Activated B cell treated with CpG ODN at 0.5 μM for 24 hours (primary cell): ENCODE data around the gene CFAP61. TPM values are rescaled to one million over a fixed set of nuclear protein-coding genes. Genes with fewer than 3 reads are reported as not detected.

ENCODE experiments used
- ATAC-seq: fragments of 200-7000 bp; cut with Tn5 transposase; one replicate; pipeline ENCODE4 v1.10.0; 2021; ENCODE audit warnings: low read depth, mild to moderate bottlenecking, moderate library complexity
- CTCF ChIA-PET: fragments of 350-600 bp; sonication (Branson Sonifier 250); formaldehyde crosslinking; loops from one replicate; lab custom pipeline; 2021; ENCODE audit warnings: antibody characterized with exemption; lab: Charles Lee
- POLR2A ChIA-PET: fragments of 350-600 bp; sonication (Branson Sonifier 250); formaldehyde crosslinking; loops from one replicate; lab custom pipeline; 2021; ENCODE audit warnings: antibody characterized with exemption; lab: Charles Lee
- DNase-seq: peaks from one replicate; pipeline ENCODE4 v3.0.0; 2022
- H3K27ac Mint-ChIP-seq: one replicate; pipeline ENCODE4 v1.8.0; 2020; ENCODE audit warnings: mixed read lengths
- H3K27me3 Mint-ChIP-seq: one replicate; pipeline ENCODE4 v1.8.0; 2021; ENCODE audit warnings: mixed read lengths
- H3K36me3 Mint-ChIP-seq: one replicate; pipeline ENCODE4 v1.8.0; 2021; ENCODE audit warnings: low read depth, mixed read lengths
- H3K4me1 Mint-ChIP-seq: one replicate; pipeline ENCODE4 v1.8.0; 2021; ENCODE audit warnings: mixed read lengths
- H3K4me3 Mint-ChIP-seq: one replicate; pipeline ENCODE4 v1.8.0; 2020; ENCODE audit warnings: mild to moderate bottlenecking, mixed read lengths
- H3K9me3 Mint-ChIP-seq: one replicate; pipeline ENCODE4 v1.8.0; 2020; ENCODE audit warnings: mixed read lengths
- intact Hi-C: fragments of 100-400 bp; cut with micrococcal nuclease; formaldehyde crosslinking; loops from one replicate; pipeline ENCODE4 v1.15.1; 2024
- total RNA-seq: library from RNA; stranded (reverse); gene quantifications from 2 replicates; pipeline ENCODE4 v1.2.3, GENCODE V29; 2022
- TF ChIP-seq, protein P1 (sequence below): fragments of 200-600 bp; IDR thresholded peaks from one replicate; pipeline ENCODE4 v1.8.0; 2022; ENCODE audit warnings: antibody characterized with exemption, mild to moderate bottlenecking

CFAP61 gene
- total RNA-seq, 1 donor from 2014 or later, result not detected

GRCh38 chr20:20246996-20247633 lies 194.8 kb downstream of the CFAP61 start:
- no peaks in the 10 kb centered on the region for H3K36me3 Mint-ChIP-seq
- intact Hi-C loops, result no loop called here
- TF ChIP-seq, protein P1, sequence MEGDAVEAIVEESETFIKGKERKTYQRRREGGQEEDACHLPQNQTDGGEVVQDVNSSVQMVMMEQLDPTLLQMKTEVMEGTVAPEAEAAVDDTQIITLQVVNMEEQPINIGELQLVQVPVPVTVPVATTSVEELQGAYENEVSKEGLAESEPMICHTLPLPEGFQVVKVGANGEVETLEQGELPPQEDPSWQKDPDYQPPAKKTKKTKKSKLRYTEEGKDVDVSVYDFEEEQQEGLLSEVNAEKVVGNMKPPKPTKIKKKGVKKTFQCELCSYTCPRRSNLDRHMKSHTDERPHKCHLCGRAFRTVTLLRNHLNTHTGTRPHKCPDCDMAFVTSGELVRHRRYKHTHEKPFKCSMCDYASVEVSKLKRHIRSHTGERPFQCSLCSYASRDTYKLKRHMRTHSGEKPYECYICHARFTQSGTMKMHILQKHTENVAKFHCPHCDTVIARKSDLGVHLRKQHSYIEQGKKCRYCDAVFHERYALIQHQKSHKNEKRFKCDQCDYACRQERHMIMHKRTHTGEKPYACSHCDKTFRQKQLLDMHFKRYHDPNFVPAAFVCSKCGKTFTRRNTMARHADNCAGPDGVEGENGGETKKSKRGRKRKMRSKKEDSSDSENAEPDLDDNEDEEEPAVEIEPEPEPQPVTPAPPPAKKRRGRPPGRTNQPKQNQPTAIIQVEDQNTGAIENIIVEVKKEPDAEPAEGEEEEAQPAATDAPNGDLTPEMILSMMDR, result no peak
- no peak for ATAC-seq
- no peaks in the 10 kb centered on the region for H3K4me1 Mint-ChIP-seq
- no peak overlapping the region for H3K4me3 Mint-ChIP-seq
- no peak for DNase-seq
- ChIA-PET POLR2A (no interaction called here), CTCF (no interaction called here)
- no peaks in the 10 kb centered on the region for H3K9me3 Mint-ChIP-seq
- no peak overlapping the region for H3K27ac Mint-ChIP-seq
- peaks cover 15% of the 10 kb centered on the region for H3K27me3 Mint-ChIP-seq

DNA sequence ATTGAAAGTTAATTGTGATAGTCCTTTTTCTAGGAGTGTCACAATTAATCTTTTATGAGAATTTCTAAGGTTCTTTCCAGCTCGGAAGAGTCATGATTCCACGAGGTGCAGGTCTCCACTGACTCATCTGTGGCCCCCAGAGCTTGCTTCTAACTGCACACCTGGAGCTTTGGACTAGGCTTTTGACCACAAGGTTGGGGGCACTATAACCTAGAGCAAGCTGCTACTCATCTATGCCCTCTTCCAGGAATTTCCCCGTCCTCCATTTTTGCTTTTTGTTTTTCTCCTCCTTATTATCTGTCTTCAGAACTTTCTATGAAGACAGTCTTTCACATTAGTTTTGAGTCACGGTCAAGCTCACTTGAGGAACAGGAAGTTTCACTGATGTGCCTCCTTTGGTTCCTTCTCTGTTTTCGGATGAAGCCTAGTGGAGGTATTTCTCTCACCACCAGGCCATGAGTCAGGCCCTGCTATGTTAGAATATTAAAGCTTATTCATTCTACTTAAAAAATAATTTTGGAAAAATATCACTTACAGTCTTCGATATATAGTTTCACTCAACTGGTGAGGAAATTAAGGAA lies 196.4 kb downstream of the CFAP61 start:
- Mint-ChIP-seq H3K9me3 (no peaks in the 10 kb centered on the region), H3K4me3 (no peak overlapping the region), H3K27me3 (peaks cover 15% of the 10 kb centered on the region), H3K4me1 (no peaks in the 10 kb centered on the region), H3K27ac (no peak overlapping the region), H3K36me3 (no peaks in the 10 kb centered on the region)
- ChIA-PET POLR2A (no interaction called here), CTCF (no interaction called here)
- intact Hi-C loops, result no loop called here
- no peak for ATAC-seq
- TF ChIP-seq, protein P1, result no peak
- no peak for DNase-seq

- Mint-ChIP-seq H3K27me3 (peaks cover 31% of the 10 kb centered on the region), H3K36me3 (no peaks in the 10 kb centered on the region), H3K4me1 (no peaks in the 10 kb centered on the region), H3K27ac (no peak overlapping the region), H3K4me3 (no peak overlapping the region), H3K9me3 (no peaks in the 10 kb centered on the region)
- TF ChIP-seq, protein P1, result no peak
- CTCF ChIA-PET, result no interaction called here
- no peak for DNase-seq
- intact Hi-C loops, result no loop called here
- no peak for ATAC-seq
- POLR2A ChIA-PET, result no interaction called here
These were observed 199.0 kb downstream of the CFAP61 start for GRCh38 chr20:20251317-20251716.

- H3K27me3 Mint-ChIP-seq, result peaks cover 31% of the 10 kb centered on the region
- H3K4me3 Mint-ChIP-seq, result no peak overlapping the region
- ChIA-PET POLR2A (no interaction called here), CTCF (no interaction called here)
- H3K36me3 Mint-ChIP-seq, result no peaks in the 10 kb centered on the region
- no peak for DNase-seq
- H3K9me3 Mint-ChIP-seq, result no peaks in the 10 kb centered on the region
- no peaks in the 10 kb centered on the region for H3K4me1 Mint-ChIP-seq
- TF ChIP-seq, protein P1, result no peak
- intact Hi-C loops, result no loop called here
- H3K27ac Mint-ChIP-seq, result no peak overlapping the region
- no peak for ATAC-seq
These were observed 199.5 kb downstream of the CFAP61 start for GRCh38 chr20:20251836-20252235.

DNA sequence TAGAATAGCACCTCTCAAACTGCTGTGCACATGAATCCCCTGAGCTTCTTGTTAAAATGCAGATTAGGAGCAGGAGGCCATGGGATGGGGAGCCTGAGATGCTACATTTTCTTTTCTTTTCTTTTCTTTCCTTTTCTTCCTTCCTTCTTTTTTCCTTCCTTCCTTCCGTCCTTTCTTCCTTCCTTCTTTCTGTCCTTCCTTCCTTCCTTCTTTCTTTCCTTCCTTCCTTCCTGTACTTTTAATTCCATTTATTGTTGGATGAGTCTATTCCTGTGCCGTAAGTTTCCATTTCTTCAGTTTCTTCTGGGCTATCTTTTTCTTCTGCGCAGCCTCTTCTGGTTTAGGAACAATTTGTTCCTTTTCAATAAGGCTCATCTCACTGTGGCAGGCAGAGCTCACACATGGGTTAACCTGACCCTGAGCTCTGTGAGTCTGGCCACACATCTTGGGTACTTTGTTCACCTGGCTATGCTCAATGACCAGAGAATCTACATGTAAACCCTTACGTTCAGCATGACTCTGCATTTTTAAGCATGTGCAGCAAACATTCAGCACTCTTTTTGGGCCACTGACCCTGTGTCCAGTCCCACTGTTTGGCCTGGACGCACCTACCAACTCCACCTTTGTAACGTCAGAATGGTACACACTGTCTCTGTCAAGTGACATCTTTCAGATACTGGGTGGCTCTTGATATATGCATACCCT lies 200.9 kb downstream of the CFAP61 start:
- ATAC-seq (no peak), DNase-seq (no peak)
- CTCF ChIA-PET, result no interaction called here
- Mint-ChIP-seq H3K36me3 (no peaks in the 10 kb centered on the region), H3K9me3 (no peaks in the 10 kb centered on the region), H3K4me1 (no peaks in the 10 kb centered on the region), H3K4me3 (no peak overlapping the region), H3K27me3 (peaks cover 24% of the 10 kb centered on the region), H3K27ac (no peak overlapping the region)
- intact Hi-C loops, result no loop called here
- TF ChIP-seq, protein P1, result no peak
- POLR2A ChIA-PET, result no interaction called here
